GM18909 (cell line): ENCODE data around the gene FZD1.

Experiments
- ATAC-seq: cut with Tn5 transposase; IDR thresholded peaks from one replicate; pipeline ENCODE4 v1.9.1; 2021; ENCODE audit warnings: mild to moderate bottlenecking; ENCODE audit not compliant: unreplicated experiment, poor library complexity

Gene FZD1

DNA sequence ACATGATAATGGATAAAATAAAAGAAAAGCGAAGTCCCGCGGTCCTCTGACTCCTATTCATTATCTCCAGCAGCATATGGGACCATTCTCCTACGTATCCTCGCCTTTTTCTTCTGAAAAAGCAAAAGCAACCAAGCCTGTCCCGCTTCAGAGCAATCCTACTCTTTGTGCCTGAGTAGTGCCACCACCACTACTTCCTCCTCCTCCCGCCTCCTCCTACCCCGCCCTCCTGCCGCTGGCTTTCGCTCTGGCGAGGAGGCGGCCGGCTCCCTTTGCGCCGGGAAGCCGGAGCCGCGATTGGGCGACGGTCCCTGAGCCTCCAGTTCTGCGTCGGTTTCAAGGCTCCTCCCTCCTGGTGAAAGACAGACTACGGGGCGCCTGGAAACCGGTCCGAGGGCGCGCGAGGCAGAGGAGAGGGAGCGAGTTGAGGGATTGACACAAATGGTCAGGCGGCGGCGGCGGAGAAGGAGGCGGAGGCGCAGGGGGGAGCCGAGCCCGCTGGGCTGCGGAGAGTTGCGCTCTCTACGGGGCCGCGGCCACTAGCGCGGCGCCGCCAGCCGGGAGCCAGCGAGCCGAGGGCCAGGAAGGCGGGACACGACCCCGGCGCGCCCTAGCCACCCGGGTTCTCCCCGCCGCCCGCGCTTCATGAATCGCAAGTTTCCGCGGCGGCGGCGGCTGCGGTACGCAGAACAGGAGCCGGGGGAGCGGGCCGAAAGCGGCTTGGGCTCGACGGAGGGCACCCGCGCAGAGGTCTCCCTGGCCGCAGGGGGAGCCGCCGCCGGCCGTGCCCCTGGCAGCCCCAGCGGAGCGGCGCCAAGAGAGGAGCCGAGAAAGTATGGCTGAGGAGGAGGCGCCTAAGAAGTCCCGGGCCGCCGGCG is at the start of gene FZD1:
Gene FZD1, plus strand, starts transcription at position 388 of the 878 bp plus-strand sequence. Its CDS starts 448 bp downstream, at position 836.
- ATAC-seq: peak; percentile 93

DNA sequence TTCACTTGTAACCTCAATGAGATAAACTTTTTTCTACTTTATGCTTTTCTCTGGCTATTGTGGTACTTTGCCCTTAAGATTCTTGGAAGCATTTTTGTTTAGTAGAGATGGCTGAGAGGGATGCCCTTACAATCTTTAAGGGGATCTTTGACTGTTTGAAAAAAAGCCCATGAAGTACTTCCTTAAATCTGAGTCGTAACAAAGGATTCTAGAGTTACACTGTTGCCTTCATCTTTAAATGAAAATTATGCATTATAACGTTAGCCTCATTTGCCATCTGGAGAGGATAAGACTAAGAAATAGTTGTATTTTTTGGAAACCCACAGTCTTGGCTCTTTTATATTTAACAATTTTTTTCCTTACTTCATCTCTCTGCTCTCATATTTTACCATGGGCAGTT is 37.8 kb upstream of the FZD1 start:
- no peak for ATAC-seq

DNA sequence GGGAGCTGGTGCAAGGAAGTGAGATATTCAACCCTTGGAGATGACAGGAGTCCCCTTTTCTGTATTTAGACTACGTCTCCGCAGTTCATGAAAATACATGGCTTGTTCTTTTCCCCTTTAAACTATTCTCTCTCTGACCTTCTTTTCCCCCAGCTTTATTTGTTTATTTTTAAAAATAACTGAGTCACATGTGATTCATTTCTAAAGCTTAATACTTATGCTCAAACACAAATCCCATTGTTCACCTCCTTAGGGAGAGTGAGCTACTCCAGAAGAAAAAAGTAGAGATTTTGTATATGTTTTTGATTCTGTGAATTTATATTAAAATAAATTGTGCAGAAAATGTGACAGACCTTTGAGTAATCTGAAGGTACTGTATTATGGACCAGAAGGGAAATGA is 35.9 kb upstream of the FZD1 start:
- no peak for ATAC-seq

DNA sequence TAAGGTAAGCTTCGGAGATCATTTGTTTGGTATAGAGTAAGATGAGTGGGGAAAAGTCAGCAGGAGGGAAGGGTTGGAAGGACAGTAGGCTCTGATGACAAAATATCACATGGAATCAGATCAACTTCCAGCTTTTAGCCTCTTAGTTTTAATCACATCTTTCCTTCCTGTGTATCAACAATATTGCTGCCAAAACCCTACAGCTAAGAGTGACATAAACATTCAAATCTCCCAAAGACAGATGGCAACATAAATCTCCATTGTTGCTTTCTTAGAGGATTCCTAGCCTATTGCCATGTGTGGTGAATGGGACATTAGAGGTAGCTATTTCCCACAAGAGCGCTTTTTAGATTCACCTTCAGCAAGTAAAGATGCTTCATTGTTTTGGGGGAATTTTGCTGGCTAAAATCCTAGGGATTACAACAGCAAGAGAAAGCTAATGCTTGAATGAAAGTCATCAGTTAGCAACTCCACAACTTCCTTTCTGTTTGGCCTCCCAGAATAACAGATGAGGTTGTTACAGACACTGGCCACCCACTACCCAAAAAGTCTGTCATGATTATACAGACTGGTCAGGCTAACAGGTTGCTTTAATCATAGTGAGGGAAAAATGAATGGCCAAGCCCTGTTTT is 35.2 kb upstream of the FZD1 start:
- no peak for ATAC-seq

GRCh38 chr7:91230100-91230499 is 34.1 kb upstream of the FZD1 start:
- ATAC-seq: no peak

GRCh38 chr7:91230503-91230902 is 33.7 kb upstream of the FZD1 start:
- no peak for ATAC-seq

GRCh38 chr7:91233212-91233611 is 31.0 kb upstream of the FZD1 start:
- ATAC-seq: no peak

- ATAC-seq: no peak
Measured at GRCh38 chr7:91235211-91235832, 28.9 kb upstream of the FZD1 start.

DNA sequence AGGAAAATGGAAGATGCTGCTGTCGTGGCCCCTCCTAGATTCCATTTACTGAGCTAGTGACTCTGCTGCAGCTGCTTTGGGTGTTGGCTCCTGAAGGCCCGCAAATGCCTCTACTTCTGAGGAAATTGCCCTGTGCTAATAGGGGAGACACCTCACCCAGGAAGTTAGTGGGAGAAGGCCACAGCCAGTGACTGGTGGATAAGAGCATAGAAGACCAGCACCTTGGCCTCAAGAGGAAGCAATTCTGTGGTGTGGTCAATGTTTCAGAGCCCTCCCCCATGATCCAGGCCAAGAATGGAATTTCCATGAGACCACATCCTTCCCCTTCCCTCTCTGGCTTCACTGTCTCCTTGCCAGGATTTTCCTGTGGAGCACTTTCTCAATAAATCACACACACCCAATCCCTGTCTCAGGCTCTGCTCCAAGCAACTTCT is 25.0 kb upstream of the FZD1 start:
- ATAC-seq: no peak

DNA sequence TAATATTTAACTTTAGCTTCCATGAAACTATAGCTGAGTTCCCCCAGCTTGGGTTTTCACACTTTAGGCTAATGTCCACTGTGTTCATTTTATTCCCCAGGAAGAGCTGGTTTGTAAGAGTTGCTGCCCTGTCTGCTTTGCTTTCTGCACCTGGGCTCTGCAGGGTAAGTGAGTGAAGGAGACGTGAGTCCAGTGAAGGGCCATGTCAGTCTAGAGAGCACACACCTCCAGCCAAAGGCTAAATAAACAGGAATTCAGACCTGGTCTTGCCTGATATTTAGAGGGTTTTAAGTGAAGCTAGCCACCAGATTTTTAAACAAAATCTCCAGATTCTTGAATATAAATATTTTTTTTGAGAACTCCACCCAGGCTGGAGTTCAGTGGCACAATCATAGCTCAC is 24.5 kb upstream of the FZD1 start:
- ATAC-seq: no peak

DNA sequence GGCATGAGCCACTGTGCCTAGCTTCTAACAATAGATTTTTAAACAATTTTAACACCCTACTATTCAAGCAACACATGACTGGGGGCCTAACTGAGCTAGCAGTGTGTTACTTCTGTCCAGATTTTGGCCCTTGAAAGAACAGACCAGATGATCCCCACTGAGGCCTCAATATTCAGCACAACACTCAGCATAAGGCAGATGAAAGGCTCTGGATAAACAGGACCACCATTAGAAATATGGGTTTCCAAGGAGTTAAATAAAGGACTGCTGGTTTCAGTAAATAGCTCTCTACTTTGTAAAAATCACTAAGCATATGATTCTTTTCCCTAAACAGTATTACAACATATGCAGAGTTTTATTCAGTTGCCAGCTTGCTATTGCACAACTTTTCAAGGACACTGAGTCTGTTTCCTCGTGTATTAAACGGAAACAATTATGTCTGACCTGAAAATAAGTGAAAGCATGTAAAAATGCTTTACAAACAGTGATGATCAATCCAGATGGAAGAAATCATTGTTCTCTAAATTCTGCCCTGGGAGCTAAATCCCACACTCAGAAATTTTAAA is 23.8 kb upstream of the FZD1 start:
- no peak for ATAC-seq

DNA sequence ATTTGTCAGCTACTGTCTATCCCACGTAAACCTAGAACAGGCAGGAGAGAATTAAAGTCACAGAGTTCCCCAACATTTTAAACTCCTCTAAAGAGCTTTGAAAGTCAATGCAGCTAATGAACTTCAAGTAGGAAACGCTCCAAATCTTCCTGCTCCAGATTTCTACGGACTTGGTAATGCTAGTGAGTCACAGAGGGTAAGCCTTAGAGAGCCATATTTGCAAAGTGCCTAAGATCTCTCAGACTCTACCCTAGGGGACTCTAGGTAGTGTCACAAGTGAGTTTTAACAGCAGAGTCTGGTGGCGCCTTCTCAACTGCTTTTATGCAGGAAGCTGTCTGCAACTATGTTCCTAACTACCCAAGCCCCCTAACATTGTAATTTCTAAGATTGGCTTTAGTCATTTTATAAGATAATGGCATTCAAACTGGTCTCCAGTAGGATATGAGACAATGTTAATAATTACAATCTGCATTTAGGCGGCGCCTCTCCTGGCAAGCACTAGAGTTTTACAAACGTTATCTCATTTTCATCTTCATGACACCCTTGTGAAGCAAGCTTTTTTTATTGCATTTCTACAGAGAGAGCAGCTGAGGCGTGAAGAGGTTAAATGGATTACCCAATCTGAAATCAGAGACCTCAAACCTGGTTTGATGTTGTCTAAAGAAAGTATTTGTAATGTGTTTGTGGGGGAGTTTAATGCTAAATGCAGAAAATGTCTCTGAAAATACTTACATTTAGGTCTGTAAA is 22.0 kb upstream of the FZD1 start:
- ATAC-seq: no peak

GRCh38 chr7:91243591-91244301 is 20.5 kb upstream of the FZD1 start:
- ATAC-seq: no peak

DNA sequence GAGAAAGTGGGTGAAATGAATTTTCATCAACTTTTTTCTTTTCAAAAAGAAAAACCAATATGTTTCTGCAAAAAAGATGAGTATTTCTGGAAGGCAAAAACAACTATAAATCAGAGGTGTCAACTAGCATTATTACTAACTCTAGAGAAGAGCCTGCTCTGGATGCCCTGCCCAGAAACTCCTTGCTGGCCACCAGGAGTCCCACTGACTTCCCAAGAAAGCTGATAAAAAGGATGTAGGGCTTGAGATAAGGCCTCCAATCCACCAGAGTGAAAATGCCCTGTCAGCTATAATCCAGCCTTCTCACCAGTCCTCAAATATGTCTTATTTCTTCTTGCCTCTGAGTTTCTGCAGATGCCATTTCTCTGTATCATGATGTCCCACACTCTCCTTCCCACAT is 16.7 kb upstream of the FZD1 start:
- no peak for ATAC-seq

- ATAC-seq: no peak
Measured at GRCh38 chr7:91248996-91249395, 15.2 kb upstream of the FZD1 start.

GRCh38 chr7:91249506-91250233 is 14.6 kb upstream of the FZD1 start:
- ATAC-seq: no peak

DNA sequence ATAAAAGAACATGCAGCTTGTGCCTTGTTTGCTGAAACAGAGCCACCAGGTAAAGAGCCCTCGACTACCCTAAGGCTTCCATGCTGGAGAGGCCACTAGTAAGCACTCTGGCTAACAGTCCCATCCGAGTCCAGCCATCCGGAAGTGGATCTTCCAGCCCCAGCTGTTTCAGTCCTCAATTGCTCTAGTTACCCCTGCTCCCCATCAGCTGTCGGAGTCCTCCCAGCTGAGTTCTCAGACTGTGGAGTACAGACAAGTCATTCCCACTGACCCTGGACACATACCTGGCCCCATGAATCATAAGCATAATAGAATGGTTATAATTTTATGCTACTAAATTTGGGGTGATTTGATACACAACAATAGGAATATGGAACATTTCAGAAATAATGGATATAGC is 13.5 kb upstream of the FZD1 start:
- no peak for ATAC-seq

GRCh38 chr7:91251877-91252276 is 12.4 kb upstream of the FZD1 start:
- no peak for ATAC-seq
